AG20443 (cell line): ENCODE data around the gene GPR89A.
"Not testable (repeated sequence)": the region's sequence is repeated elsewhere in the genome, so short reads cannot be mapped to it uniquely, and the experiment has no call there.

Source experiments
- DNase-seq: peaks from one replicate; pipeline ENCODE4 v3.0.0; 2012; ENCODE audit warnings: low spot score, mixed read lengths

The GPR89A gene

GRCh38 chr1:145717833-145718232 lies 110.0 kb downstream of the GPR89A start:
- no peak for DNase-seq

- DNase-seq = not testable (repeated sequence)
These were observed 110.7 kb downstream of the GPR89A start for GRCh38 chr1:145718465-145718864.

- DNase-seq = no peak
These were observed 111.7 kb downstream of the GPR89A start, which contains the start of gene CD160 for GRCh38 chr1:145719230-145720079. CD160 (plus strand) TSS chr1:145719499; CDS start chr1:145728328, 8,829 bp downstream.
